HEK293 (cell line): ENCODE results near the gene LCN12.

Experiments
- AEBP2 ChIP-seq: fragments of 450-650 bp; formaldehyde crosslinking; IDR thresholded peaks from 2 replicates; pipeline ENCODE4 v1.5.1; 2016; ENCODE audit warnings: missing biosample characterization, missing genetic modification characterization, borderline replicate concordance
- GFI1B ChIP-seq: fragments of 450-650 bp; formaldehyde crosslinking; IDR thresholded peaks from 2 replicates; pipeline ENCODE4 v1.5.1; 2016; ENCODE audit warnings: missing biosample characterization, missing genetic modification characterization
- HOXA7 ChIP-seq: sonication (generic); formaldehyde crosslinking; IDR thresholded peaks from 2 replicates; pipeline ENCODE4 v1.8.1; 2022; ENCODE audit warnings: missing genetic modification reagents, borderline replicate concordance
- HOXD13 ChIP-seq: sonication (generic); formaldehyde crosslinking; IDR thresholded peaks from 2 replicates; pipeline ENCODE4 v1.8.0; 2022; ENCODE audit warnings: missing genetic modification reagents, borderline replicate concordance
- INSM2 ChIP-seq: fragments of 450-650 bp; formaldehyde crosslinking; IDR thresholded peaks from 2 replicates; pipeline ENCODE4 v1.5.1; 2016; ENCODE audit warnings: missing biosample characterization, missing genetic modification characterization
- KLF16 ChIP-seq: fragments of 450-650 bp; formaldehyde crosslinking; IDR thresholded peaks from 2 replicates; pipeline ENCODE4 v1.5.1; 2017; ENCODE audit warnings: missing biosample characterization, missing genetic modification characterization
- KLF9 ChIP-seq: fragments of 450-650 bp; formaldehyde crosslinking; IDR thresholded peaks from 2 replicates; pipeline ENCODE4 v1.5.1; 2016; ENCODE audit warnings: missing biosample characterization, missing genetic modification characterization, low read depth
- OSR2 ChIP-seq: fragments of 450-650 bp; formaldehyde crosslinking; IDR thresholded peaks from 2 replicates; pipeline ENCODE4 v1.5.1; 2016; ENCODE audit warnings: missing biosample characterization, missing genetic modification characterization
- PRDM1 ChIP-seq: fragments of 450-650 bp; formaldehyde crosslinking; IDR thresholded peaks from 2 replicates; pipeline ENCODE4; 2016; ENCODE audit warnings: missing biosample characterization, missing genetic modification characterization
- SALL2 ChIP-seq: fragments of 450-650 bp; formaldehyde crosslinking; IDR thresholded peaks from 2 replicates; pipeline ENCODE4 v1.5.0; 2017; ENCODE audit warnings: missing biosample characterization, mild to moderate bottlenecking, missing genetic modification characterization, borderline replicate concordance
- TSHZ1 ChIP-seq: fragments of 450-650 bp; formaldehyde crosslinking; IDR thresholded peaks from 2 replicates; pipeline ENCODE4 v1.5.1; 2016; ENCODE audit warnings: missing biosample characterization, missing genetic modification characterization, borderline replicate concordance
- WT1 ChIP-seq: fragments of 450-650 bp; formaldehyde crosslinking; IDR thresholded peaks from 2 replicates; pipeline ENCODE4 v1.5.1; 2016; ENCODE audit warnings: missing biosample characterization, missing genetic modification characterization
- ZBTB20 ChIP-seq: fragments of 450-650 bp; formaldehyde crosslinking; IDR thresholded peaks from 2 replicates; pipeline ENCODE4 v1.5.1; 2016; ENCODE audit warnings: missing biosample characterization, missing genetic modification characterization
- ZNF169 ChIP-seq: fragments of 450-650 bp; formaldehyde crosslinking; IDR thresholded peaks from 2 replicates; pipeline ENCODE4 v1.5.1; 2016; ENCODE audit warnings: missing biosample characterization, missing genetic modification characterization
- ZNF214 ChIP-seq: fragments of 450-650 bp; formaldehyde crosslinking; IDR thresholded peaks from 2 replicates; pipeline ENCODE4 v1.5.1; 2017; ENCODE audit warnings: missing biosample characterization, mild to moderate bottlenecking, missing genetic modification characterization, borderline replicate concordance
- ZNF24 ChIP-seq: fragments of 450-650 bp; formaldehyde crosslinking; IDR thresholded peaks from 2 replicates; pipeline ENCODE4 v1.5.1; 2016; ENCODE audit warnings: missing biosample characterization, missing genetic modification characterization
- ZNF350 ChIP-seq: fragments of 450-650 bp; formaldehyde crosslinking; IDR thresholded peaks from 2 replicates; pipeline ENCODE4 v1.5.0; 2017; ENCODE audit warnings: missing biosample characterization, mild to moderate bottlenecking, missing genetic modification characterization
- ZNF362 ChIP-seq: fragments of 450-650 bp; formaldehyde crosslinking; IDR thresholded peaks from 2 replicates; pipeline ENCODE4 v1.5.1; 2016; ENCODE audit warnings: missing biosample characterization, missing genetic modification characterization
- ZNF518A ChIP-seq: fragments of 450-650 bp; formaldehyde crosslinking; conservative IDR thresholded peaks from 2 replicates; pipeline ENCODE4 v1.5.1; 2016; ENCODE audit warnings: low read depth, missing biosample characterization, missing genetic modification characterization
- ZNF521 ChIP-seq: fragments of 450-650 bp; formaldehyde crosslinking; IDR thresholded peaks from 2 replicates; pipeline ENCODE4 v1.5.1; 2017; ENCODE audit warnings: missing biosample characterization, mild to moderate bottlenecking, missing genetic modification characterization
- ZNF596 ChIP-seq: fragments of 450-650 bp; IDR thresholded peaks from 2 replicates; pipeline ENCODE4 v1.5.0; 2018; ENCODE audit warnings: missing biosample characterization, mild to moderate bottlenecking, missing genetic modification characterization, moderate library complexity
- ZNF629 ChIP-seq: fragments of 450-650 bp; formaldehyde crosslinking; IDR thresholded peaks from 2 replicates; pipeline ENCODE4 v1.5.1; 2017; ENCODE audit warnings: missing biosample characterization, missing genetic modification characterization
- ZNF664 ChIP-seq: fragments of 450-650 bp; formaldehyde crosslinking; IDR thresholded peaks from 2 replicates; pipeline ENCODE4 v1.5.1; 2016; ENCODE audit warnings: missing biosample characterization, missing genetic modification characterization
- ZNF76 ChIP-seq: fragments of 450-650 bp; formaldehyde crosslinking; IDR thresholded peaks from 2 replicates; pipeline ENCODE4; 2016; ENCODE audit warnings: low read depth, missing biosample characterization, missing genetic modification characterization, borderline replicate concordance
- ZXDB ChIP-seq: fragments of 450-650 bp; formaldehyde crosslinking; IDR thresholded peaks from 2 replicates; pipeline ENCODE4 v1.5.1; 2016; ENCODE audit warnings: missing biosample characterization, missing genetic modification characterization

Gene LCN12

GRCh38 chr9:136996361-136997292, 44.6 kb downstream of the LCN12 start, which contains the start of gene CLIC3 (continued):
- TF ChIP-seq TSHZ1 (tag by site-specific recombination) = no peak
- TF ChIP-seq AEBP2 = no peak
- 0 out of 2 replicates have a peak, but pooled peaks have one; percentile 25 for TF ChIP-seq KLF9 (tag by site-specific recombination)
- TF ChIP-seq ZNF664 = no peak
- TF ChIP-seq ZXDB = no peak
- no peak for TF ChIP-seq ZNF518A (tag by site-specific recombination)
- peak; percentile 30; the same call in 1 of the 2 replicates for TF ChIP-seq KLF16 (tag by site-specific recombination)
- TF ChIP-seq ZNF76 (tag by site-specific recombination) = no peak
- no peak for TF ChIP-seq ZNF24 (tag by site-specific recombination)
- TF ChIP-seq WT1 = no peak
- no peak for TF ChIP-seq ZNF214 (tag by site-specific recombination)
- no peak for TF ChIP-seq ZNF169 (tag by site-specific recombination)
- TF ChIP-seq ZNF521 (tag by site-specific recombination) = no peak
- no peak for TF ChIP-seq ZNF596 (tag by site-specific recombination)
- TF ChIP-seq OSR2 (tag by site-specific recombination) = no peak
- TF ChIP-seq ZNF350 (tag by site-specific recombination) = no peak
- no peak for TF ChIP-seq PRDM1 (tag by site-specific recombination)
- 0 out of 2 replicates have a peak, but pooled peaks have one; percentile 15 for TF ChIP-seq ZBTB20 (tag by site-specific recombination)
- TF ChIP-seq ZNF362 (tag by site-specific recombination) = no peak
- TF ChIP-seq INSM2 (tag by site-specific recombination) = no peak
- no peak for TF ChIP-seq ZNF629 (tag by site-specific recombination)
- no peak for TF ChIP-seq HOXA7 (CRISPR knock-in tag)
- no peak for TF ChIP-seq HOXD13 (CRISPR knock-in tag)
- no peak for TF ChIP-seq GFI1B (tag by site-specific recombination)
- no peak for TF ChIP-seq SALL2
